Spleen (tissue), 7 donors: Measurements from ENCODE around the gene YOD1.

ENCODE experiments used
- CTCF ChIP-seq, 11 experiments: fragments of 200-600 bp in 7 of 11; fragments of 450-650 bp in 4 of 11; sonication (generic) in 4 of 11; IDR thresholded peaks in 8 of 11; conservative IDR thresholded peaks in 3 of 11; 1 replicate in 7 of 11; 2 replicates in 4 of 11; pipeline versions ENCODE4 v1.4.0 to v1.8.0; 2016 to 2021; ENCODE audit warnings: antibody characterized with exemption in 11 of 11, inconsistent platforms in 4 of 11, mild to moderate bottlenecking in 1 of 11
- POLR2A ChIP-seq, 3 donors: fragments of 450-650 bp; IDR thresholded peaks; one replicate each; pipeline ENCODE4 v1.5.1; 2017; ENCODE audit warnings: antibody characterized with exemption in 3 of 3, mild to moderate bottlenecking in 1 of 3
- POLR2AphosphoS5 ChIP-seq, 3 donors: sonication (generic); formaldehyde crosslinking; IDR thresholded peaks; one replicate each; pipeline ENCODE4 v1.5.1; 2017; ENCODE audit warnings: antibody characterized with exemption in 3 of 3
- donor health status: DM: no; HTN: no; CAD: no; lungs with moderate emphysema.
- donor health status: DM: no; HTN: no; CAD: no.
- donor health status: DM: no; HTN: no; CAD: no.

- TF ChIP-seq CTCF (IDR thresholded peaks at IDR 0.05 in 8 of 11, conservative IDR thresholded peaks at IDR 0.05 in 3 of 11) (no peak), POLR2AphosphoS5 (IDR thresholded peaks at IDR 0.05) (no peak), POLR2A (IDR thresholded peaks at IDR 0.05) (no peak)
Observed at GRCh38 chr1:207059881-207060280, 8.9 kb upstream of the YOD1 start.
